Nephron (organoid): ENCODE data around the gene SARM1.

Experiments used
- H3K27ac Mint-ChIP-seq, 3 experiments: 2 replicates each; pipeline ENCODE4 v1.8.0; 2020; ENCODE audit warnings: mixed read lengths in 3 of 3, mild to moderate bottlenecking in 2 of 3, moderate library complexity in 1 of 3
- H3K27me3 Mint-ChIP-seq: 2 replicates; pipeline ENCODE4 v1.8.0; 2021; ENCODE audit warnings: low read depth, mild to moderate bottlenecking, moderate library complexity, mixed read lengths
- H3K36me3 Mint-ChIP-seq: 2 replicates; pipeline ENCODE4 v1.8.0; 2020; ENCODE audit warnings: low read depth, mixed read lengths
- H3K4me1 Mint-ChIP-seq: 2 replicates; pipeline ENCODE4 v1.8.0; 2020; ENCODE audit warnings: mixed read lengths
- H3K4me3 Mint-ChIP-seq, 3 experiments: 2 replicates each; pipeline ENCODE4 v1.8.0; 2020; ENCODE audit warnings: mild to moderate bottlenecking in 3 of 3, mixed read lengths in 3 of 3, moderate library complexity in 2 of 3
- H3K9me3 Mint-ChIP-seq: 2 replicates; pipeline ENCODE4 v1.8.0; 2020; ENCODE audit warnings: mixed read lengths
- TF ChIP-seq, protein P1 (sequence below), 3 experiments: fragments of 200-600 bp; sonication (generic); IDR thresholded peaks; one replicate each; pipeline ENCODE4 v1.5.0; 2021; ENCODE audit warnings: antibody characterized with exemption in 3 of 3; ENCODE audit not compliant: unreplicated experiment in 3 of 3

The SARM1 gene

DNA sequence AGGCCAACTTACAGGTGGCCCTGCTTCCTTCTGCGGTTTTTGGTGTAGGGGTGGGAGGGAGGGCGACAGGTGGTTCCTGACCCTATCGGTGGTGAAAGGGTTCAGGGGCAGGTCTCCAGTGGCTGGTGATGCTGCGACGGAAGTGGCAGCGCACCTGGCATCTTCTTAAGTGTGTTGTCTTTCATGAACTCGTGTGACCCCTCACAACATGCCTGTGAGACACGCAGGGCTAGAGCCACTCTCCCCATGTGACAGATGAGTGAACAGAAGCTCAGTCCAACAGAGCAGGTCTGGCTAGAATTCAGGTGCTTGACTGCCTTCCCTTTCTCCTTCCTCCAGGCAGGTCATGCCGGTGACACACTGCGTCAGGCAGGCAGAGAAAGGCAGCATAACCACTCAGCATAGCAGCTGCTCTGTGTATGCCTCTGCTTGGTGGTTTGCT, 28.0 kb upstream of the SARM1 start:
- TF ChIP-seq, protein P1, sequence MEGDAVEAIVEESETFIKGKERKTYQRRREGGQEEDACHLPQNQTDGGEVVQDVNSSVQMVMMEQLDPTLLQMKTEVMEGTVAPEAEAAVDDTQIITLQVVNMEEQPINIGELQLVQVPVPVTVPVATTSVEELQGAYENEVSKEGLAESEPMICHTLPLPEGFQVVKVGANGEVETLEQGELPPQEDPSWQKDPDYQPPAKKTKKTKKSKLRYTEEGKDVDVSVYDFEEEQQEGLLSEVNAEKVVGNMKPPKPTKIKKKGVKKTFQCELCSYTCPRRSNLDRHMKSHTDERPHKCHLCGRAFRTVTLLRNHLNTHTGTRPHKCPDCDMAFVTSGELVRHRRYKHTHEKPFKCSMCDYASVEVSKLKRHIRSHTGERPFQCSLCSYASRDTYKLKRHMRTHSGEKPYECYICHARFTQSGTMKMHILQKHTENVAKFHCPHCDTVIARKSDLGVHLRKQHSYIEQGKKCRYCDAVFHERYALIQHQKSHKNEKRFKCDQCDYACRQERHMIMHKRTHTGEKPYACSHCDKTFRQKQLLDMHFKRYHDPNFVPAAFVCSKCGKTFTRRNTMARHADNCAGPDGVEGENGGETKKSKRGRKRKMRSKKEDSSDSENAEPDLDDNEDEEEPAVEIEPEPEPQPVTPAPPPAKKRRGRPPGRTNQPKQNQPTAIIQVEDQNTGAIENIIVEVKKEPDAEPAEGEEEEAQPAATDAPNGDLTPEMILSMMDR (IDR thresholded peaks at IDR 0.05; ENCODE audit: unreplicated experiment in 3 of 3) = no peak
- peaks cover 51% of the 10 kb centered on the region for H3K36me3 Mint-ChIP-seq
- peaks cover 3% of the 10 kb centered on the region for H3K4me1 Mint-ChIP-seq
- H3K27ac Mint-ChIP-seq = no peak overlapping the region
- H3K4me3 Mint-ChIP-seq = no peak overlapping the region
- no peaks in the 10 kb centered on the region for H3K9me3 Mint-ChIP-seq
- H3K27me3 Mint-ChIP-seq = no peaks in the 10 kb centered on the region

DNA sequence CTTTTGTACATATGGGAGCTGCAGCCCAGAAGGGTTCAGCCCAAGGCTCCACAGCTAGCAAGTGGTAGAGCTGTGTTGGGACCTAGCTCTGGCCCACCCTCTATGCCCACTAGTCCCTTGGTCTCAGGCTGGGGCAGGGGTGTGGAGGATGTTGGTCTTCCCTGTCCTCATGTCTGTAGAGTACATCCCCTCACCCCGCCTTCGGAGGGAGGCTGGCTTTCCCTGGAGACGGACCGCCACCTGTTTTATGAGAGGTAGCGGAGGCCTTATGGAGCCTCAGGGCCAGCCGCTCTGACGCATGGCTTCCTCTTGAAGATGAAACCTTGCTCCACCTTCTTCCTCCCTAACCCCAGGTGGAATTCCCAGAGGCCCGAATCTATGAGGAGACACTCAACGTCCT, 27.5 kb upstream of the SARM1 start:
- H3K27me3 Mint-ChIP-seq = no peaks in the 10 kb centered on the region
- TF ChIP-seq, protein P1 (IDR thresholded peaks at IDR 0.05; ENCODE audit: unreplicated experiment in 3 of 3) = no peak
- H3K9me3 Mint-ChIP-seq = no peaks in the 10 kb centered on the region

DNA sequence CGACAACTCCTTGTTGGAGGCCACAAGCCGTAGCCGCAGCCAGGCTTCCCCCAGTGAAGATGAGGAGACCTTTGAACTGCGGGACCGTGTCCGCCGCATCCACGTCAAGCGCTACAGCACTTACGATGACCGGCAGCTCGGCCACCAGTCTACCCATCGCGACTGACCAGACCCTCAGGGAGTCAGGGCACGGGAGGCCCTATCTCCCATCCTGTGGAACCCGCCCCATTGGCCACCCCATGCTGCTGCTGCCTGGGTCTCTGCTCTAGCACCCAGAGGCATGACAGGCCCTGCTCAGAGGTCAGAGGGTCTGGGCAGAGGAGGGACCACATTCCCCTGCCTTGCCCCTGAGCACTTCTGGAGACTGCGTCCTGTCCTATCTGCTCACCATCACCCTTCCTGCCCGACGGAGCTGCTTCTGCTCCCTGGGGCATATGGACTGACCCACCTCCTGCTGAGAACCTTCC, 27.0 kb upstream of the SARM1 start:
- Mint-ChIP-seq H3K4me3 (no peak overlapping the region), H3K4me1 (no peaks in the 10 kb centered on the region), H3K27me3 (no peaks in the 10 kb centered on the region), H3K9me3 (no peaks in the 10 kb centered on the region), H3K27ac (no peak overlapping the region), H3K36me3 (peaks cover 55% of the 10 kb centered on the region)
- TF ChIP-seq, protein P1 (IDR thresholded peaks at IDR 0.05; ENCODE audit: unreplicated experiment in 3 of 3) = no peak

More for the DNA sequence above, 27.5 kb upstream of the SARM1 start:
- no peak overlapping the region for H3K27ac Mint-ChIP-seq
- no peaks in the 10 kb centered on the region for H3K4me1 Mint-ChIP-seq
- H3K4me3 Mint-ChIP-seq = no peak overlapping the region
- H3K36me3 Mint-ChIP-seq = peaks cover 54% of the 10 kb centered on the region

DNA sequence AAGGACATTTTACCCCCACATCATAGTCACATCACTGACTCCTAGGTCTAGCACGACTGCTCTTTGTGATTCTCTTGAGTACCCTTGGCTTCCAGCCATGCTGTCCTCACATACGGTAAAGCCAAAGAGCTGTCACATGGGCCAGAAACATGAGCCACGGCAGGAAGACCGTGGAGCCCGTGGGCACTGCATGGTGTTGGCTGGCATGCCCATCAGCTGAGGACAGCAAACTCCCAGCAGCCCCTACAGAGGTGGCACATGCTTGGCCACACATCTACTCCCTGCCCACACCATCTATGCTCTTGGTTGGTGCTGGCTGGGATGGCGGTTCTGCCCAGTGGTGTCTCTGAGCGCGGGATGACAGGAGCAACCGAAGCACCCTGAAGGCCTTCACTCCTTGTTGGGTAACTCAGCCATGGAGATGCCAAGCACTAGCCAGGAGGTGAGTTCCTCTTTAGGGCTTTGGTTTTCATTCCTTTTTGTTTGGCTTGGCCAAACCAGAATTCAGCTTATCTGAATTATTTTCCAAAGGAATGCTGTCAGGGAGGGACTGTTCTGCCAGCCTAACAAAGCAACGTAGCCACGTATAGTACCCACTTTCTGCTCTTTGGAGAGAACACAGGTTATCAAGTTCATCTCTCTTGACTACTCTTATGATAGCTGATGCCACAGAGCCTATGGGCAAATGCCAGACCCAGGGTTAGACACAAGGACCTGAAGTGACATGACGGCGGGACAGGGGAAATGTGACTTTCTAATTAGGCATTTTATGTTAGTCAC, 25.9 kb upstream of the SARM1 start:
- H3K9me3 Mint-ChIP-seq = no peaks in the 10 kb centered on the region
- H3K27ac Mint-ChIP-seq = no peak overlapping the region
- H3K4me1 Mint-ChIP-seq = no peaks in the 10 kb centered on the region
- TF ChIP-seq, protein P1 (IDR thresholded peaks at IDR 0.05; ENCODE audit: unreplicated experiment in 3 of 3) = no peak
- H3K4me3 Mint-ChIP-seq = no peak overlapping the region
- H3K27me3 Mint-ChIP-seq = no peaks in the 10 kb centered on the region
- H3K36me3 Mint-ChIP-seq = peaks cover 57% of the 10 kb centered on the region

DNA sequence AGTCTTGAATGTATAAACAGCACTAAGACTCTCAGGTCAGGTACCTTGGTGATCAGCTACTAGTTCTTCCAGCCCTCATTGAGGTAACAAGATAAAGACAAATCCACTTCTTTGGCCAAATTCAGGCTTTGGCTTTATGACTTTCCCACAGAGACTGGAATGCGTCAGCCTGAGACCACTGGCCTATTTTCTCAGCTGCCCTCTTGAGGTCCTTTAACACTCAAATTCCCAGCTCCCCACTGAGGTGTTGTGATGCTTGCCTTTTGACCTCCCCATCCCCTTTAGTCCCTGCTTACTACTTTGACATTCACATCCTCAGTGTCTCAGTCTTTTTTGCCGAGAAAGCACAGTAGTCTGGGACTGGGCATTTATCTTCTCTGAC, 25.3 kb upstream of the SARM1 start:
- TF ChIP-seq, protein P1 (IDR thresholded peaks at IDR 0.05; ENCODE audit: unreplicated experiment in 3 of 3) = no peak
- Mint-ChIP-seq H3K27ac (peak overlapping the region in 1 of 3 experiments; percentile 72), H3K36me3 (peaks cover 61% of the 10 kb centered on the region), H3K9me3 (no peaks in the 10 kb centered on the region), H3K4me3 (no peak overlapping the region), H3K27me3 (no peaks in the 10 kb centered on the region), H3K4me1 (no peaks in the 10 kb centered on the region)
